A549 (cell line): ENCODE data around the gene NIPAL3. TPM values are rescaled to one million over a fixed set of nuclear protein-coding genes. Genes with fewer than 3 reads are reported as not detected.

ENCODE experiments used
- ATAC-seq, 2 experiments: fragments of 200-7000 bp in 1 of 2; fragments of >200 bp in 1 of 2; cut with Nextera tagmentation in 1 of 2; cut with Tn5 transposase in 1 of 2; 3 replicates each; pipeline versions ENCODE4 v1.8.0 to v1.9.1; 2018 to 2020; ENCODE audit warnings: mild to moderate bottlenecking in 1 of 2, moderate library complexity in 1 of 2
- CTCF ChIA-PET: fragments of 300-600 bp; sonication (Branson Sonifier 250); formaldehyde crosslinking; extraction: SDS; loops from one replicate; lab custom pipeline; 2021; ENCODE audit warnings: antibody characterized with exemption, inconsistent platforms; lab: Yijun Ruan, JAX
- POLR2A ChIA-PET: fragments of 350-600 bp; formaldehyde crosslinking; extraction: SDS; loops from one replicate; lab custom pipeline; 2021; ENCODE audit warnings: antibody characterized with exemption, inconsistent platforms; lab: Yijun Ruan, JAX
- DNase-seq, 2 experiments: peaks; one replicate each; pipeline versions ENCODE4 v3.0.0 to v3.0.0-alpha.2; 2011 to 2016; ENCODE audit warnings: low read depth in 1 of 2, low spot score in 1 of 2
- FAIRE-seq: peaks from 2 replicates; lab custom pipeline; 2011; peaks lifted over from hg19 to GRCh38; lab: Jason Lieb, UNC
- H3K27ac ChIP-seq, 2 experiments: fragments of >200 bp; sonication (Bioruptor Twin); formaldehyde crosslinking; 3 replicates each; pipeline ENCODE4 v1.5.1; 2016 to 2017
- H3K4me1 ChIP-seq: fragments of >200 bp; sonication (Bioruptor Twin); formaldehyde crosslinking; 3 replicates; pipeline ENCODE4 v1.6.1; 2016
- H3K4me2 ChIP-seq: fragments of >200 bp; sonication (Bioruptor Twin); formaldehyde crosslinking; 3 replicates; pipeline ENCODE4 v1.6.1; 2016
- H3K4me3 ChIP-seq: fragments of >200 bp; sonication (Bioruptor Twin); formaldehyde crosslinking; 3 replicates; pipeline ENCODE4 v1.5.1; 2016
- H3K9me3 ChIP-seq: fragments of >200 bp; sonication (Bioruptor Twin); formaldehyde crosslinking; 3 replicates; pipeline ENCODE4 v1.6.1; 2016
- BCL3 ChIP-seq: fragments of >200 bp; sonication (Bioruptor Twin); formaldehyde crosslinking; IDR thresholded peaks from 3 replicates; pipeline ENCODE4 v1.6.1; 2016
- CBX2 ChIP-seq: fragments of 200-600 bp; sonication (generic); IDR thresholded peaks from 2 replicates; pipeline ENCODE4 v1.6.1; 2016; ENCODE audit warnings: low read depth, mild to moderate bottlenecking, borderline replicate concordance
- CHD2 ChIP-seq: fragments of 150-350 bp; IDR thresholded peaks from 2 replicates; pipeline ENCODE4 v1.6.1; 2014; ENCODE audit warnings: low read length; ENCODE audit not compliant: partially characterized antibody
- CHD4 ChIP-seq: fragments of 200-600 bp; sonication (generic); IDR thresholded peaks from 2 replicates; pipeline ENCODE4 v1.6.1; 2016; ENCODE audit warnings: antibody characterized with exemption, mild to moderate bottlenecking, borderline replicate concordance
- EHF ChIP-seq: fragments of 250-450 bp; sonication (Bioruptor Pico); IDR thresholded peaks from 2 replicates; pipeline ENCODE4 v1.5.0; 2020; ENCODE audit warnings: mild to moderate bottlenecking
- EP300 ChIP-seq, 2 experiments: fragments of >200 bp; sonication (Bioruptor Twin); formaldehyde crosslinking; IDR thresholded peaks; 2 replicates in 1 of 2; 3 replicates in 1 of 2; pipeline ENCODE4 v1.6.1; 2016 to 2017
- ESRRA ChIP-seq: fragments of 150-350 bp; IDR thresholded peaks from 2 replicates; pipeline ENCODE4 v1.6.1; 2014; ENCODE audit warnings: mild to moderate bottlenecking, low read length, borderline replicate concordance
- FOSB ChIP-seq: fragments of 250-450 bp; sonication (Bioruptor Pico); IDR thresholded peaks from 2 replicates; pipeline ENCODE4 v1.5.0; 2020; ENCODE audit warnings: mild to moderate bottlenecking, moderate library complexity
- FOSL2 ChIP-seq, 2 experiments: fragments of 450-650 bp in 1 of 2; fragments of >200 bp in 1 of 2; sonication (Bioruptor Twin) in 1 of 2; formaldehyde crosslinking; IDR thresholded peaks; 2 replicates each; pipeline versions ENCODE4 v1.5.0 to v1.6.1; 2016 to 2020; ENCODE audit warnings: mild to moderate bottlenecking in 1 of 2, moderate library complexity in 1 of 2
- FOXS1 ChIP-seq: fragments of 250-450 bp; sonication (Bioruptor Pico); IDR thresholded peaks from 2 replicates; pipeline ENCODE4 v1.5.0; 2020; ENCODE audit warnings: mild to moderate bottlenecking, moderate library complexity
- HOXA7 ChIP-seq: fragments of 250-450 bp; sonication (Bioruptor Pico); IDR thresholded peaks from 2 replicates; pipeline ENCODE4 v1.5.0; 2020; ENCODE audit warnings: mild to moderate bottlenecking, moderate library complexity
- HOXB5 ChIP-seq: fragments of 250-450 bp; sonication (Bioruptor Pico); IDR thresholded peaks from 2 replicates; pipeline ENCODE4 v1.5.0; 2020; ENCODE audit warnings: mild to moderate bottlenecking, moderate library complexity
- MAFK ChIP-seq: fragments of 450-650 bp; IDR thresholded peaks from 2 replicates; pipeline ENCODE4 v1.6.1; 2014; ENCODE audit not compliant: partially characterized antibody
- MAX ChIP-seq: IDR thresholded peaks from 2 replicates; pipeline ENCODE4 v1.6.1; 2012
- PHF8 ChIP-seq: fragments of 200-600 bp; sonication (generic); IDR thresholded peaks from 2 replicates; pipeline ENCODE4 v1.6.1; 2016; ENCODE audit warnings: low read depth, mild to moderate bottlenecking, antibody characterized with exemption, moderate library complexity, borderline replicate concordance
- POLR2AphosphoS2 ChIP-seq: conservative IDR thresholded peaks from 2 replicates; pipeline ENCODE4 v1.6.1; 2012; ENCODE audit warnings: low read length, improper control_type of control experiment, inconsistent platforms
- RAD21 ChIP-seq, 2 experiments: fragments of >200 bp in 1 of 2; sonication (Bioruptor Twin) in 1 of 2; formaldehyde crosslinking in 1 of 2; IDR thresholded peaks in 1 of 2; conservative IDR thresholded peaks in 1 of 2; 2 replicates in 1 of 2; 3 replicates in 1 of 2; pipeline ENCODE4 v1.6.1; 2012 to 2018; ENCODE audit warnings: inconsistent platforms in 1 of 2
- RARB ChIP-seq: fragments of 250-450 bp; sonication (Bioruptor Pico); IDR thresholded peaks from 2 replicates; pipeline ENCODE4 v1.8.0; 2021; ENCODE audit warnings: mild to moderate bottlenecking, moderate library complexity
- RFX5 ChIP-seq: fragments of 450-650 bp; IDR thresholded peaks from 2 replicates; pipeline ENCODE4 v1.7.1; 2014; ENCODE audit warnings: antibody characterized with exemption, mild to moderate bottlenecking, moderate library complexity
- SMC3 ChIP-seq: fragments of >200 bp; sonication (Bioruptor Twin); formaldehyde crosslinking; IDR thresholded peaks from 3 replicates; pipeline ENCODE4 v1.6.1; 2018; ENCODE audit warnings: inconsistent platforms
- TP53 ChIP-seq: fragments of 250-450 bp; sonication (Bioruptor Pico); IDR thresholded peaks from 2 replicates; pipeline ENCODE4 v1.5.0; 2021; ENCODE audit warnings: mild to moderate bottlenecking, moderate library complexity
- USF2 ChIP-seq: fragments of 450-650 bp; IDR thresholded peaks from 2 replicates; pipeline ENCODE4 v1.6.1; 2014; ENCODE audit warnings: antibody characterized with exemption
- ZC3H11A ChIP-seq: fragments of 450-650 bp; IDR thresholded peaks from 2 replicates; pipeline ENCODE4 v1.6.1; 2014; ENCODE audit warnings: antibody characterized with exemption, mild to moderate bottlenecking
- ZSCAN20 ChIP-seq: fragments of 250-450 bp; sonication (Bioruptor Pico); IDR thresholded peaks from 2 replicates; pipeline ENCODE4 v1.8.0; 2022; ENCODE audit warnings: mild to moderate bottlenecking, moderate library complexity
- WGBS: methylation state at CpG from one replicate; pipeline ENCODE4 v1.1.6; 2017; ENCODE audit errors: missing lambda C conversion rate; 5-methylcytosine and 5-hydroxymethylcytosine counted together
- polyA plus RNA-seq, 4 experiments: library from polyadenylated mRNA; depleted of rRNA in 3 of 4; stranded (reverse); fragments of >200 nt; fragmentation: RNase III in 1 of 4; extraction: RNeasy Plus Mini Kit Qiagen cat#74134 plus additional on column Dnase treatment in 1 of 4; gene quantifications; 2 replicates in 3 of 4; 3 replicates in 1 of 4; pipeline ENCODE4 v1.2.3, GENCODE V29; 2011 to 2017
- TF ChIP-seq, protein P1 (sequence below): IDR thresholded peaks from 2 replicates; pipeline ENCODE4 v1.6.1; 2012

NIPAL3 gene
- polyA plus RNA-seq, 2 of the 4 experiments (the other 2 are of a cell fraction) = 5.1 to 10.4 TPM

- Histone ChIP-seq H3K27ac (peak overlapping the region; percentile 44 to 73; a peak in 5 of 6 replicates), H3K4me2 (peak overlapping the region; percentile 96), H3K4me3 (peak overlapping the region; percentile 67), H3K4me1 (peaks cover 46% of the 10 kb centered on the region), H3K9me3 (no peaks in the 10 kb centered on the region)
- peak in 1 of 2 experiments; percentile 12 for DNase-seq
- CTCF ChIA-PET = interaction anchor here (0.6 to 9.5 kb wide), 30 partner anchors 9 to 1387 kb away, joined by 3 to 86 read pairs (median 4); no protein-coding TSS in a partner anchor
- no peak for TF ChIP-seq POLR2AphosphoS2
- no peak for TF ChIP-seq CBX2
- no peak for TF ChIP-seq CHD4
- TF ChIP-seq FOXS1 = no peak
- no peak for TF ChIP-seq PHF8
- no peak for TF ChIP-seq HOXB5 (CRISPR knock-in tag)
- TF ChIP-seq EP300 (IDR thresholded peaks at IDR 0.05) = no peak
- TF ChIP-seq SMC3 = no peak
- no peak for TF ChIP-seq CHD2
- no peak for TF ChIP-seq RAD21 (conservative IDR thresholded peaks at IDR 0.05 in 1 of 2, IDR thresholded peaks at IDR 0.05 in 1 of 2)
- TF ChIP-seq EHF (CRISPR knock-in tag) = no peak
- no peak for TF ChIP-seq RFX5
- no peak for TF ChIP-seq FOSB (CRISPR knock-in tag)
- TF ChIP-seq BCL3 = no peak
- no peak for TF ChIP-seq MAFK
- WGBS = 30% methylated on average over 29 of the region's 35 CpGs
- peak; percentile 6 to 9; a peak in 4 of 6 replicates for ATAC-seq
- FAIRE-seq = no peak
- POLR2A ChIA-PET = interaction anchor here (0.5 to 2.7 kb wide), 2 partner anchors 86 to 577 kb away, joined by 3 to 14 read pairs; partner anchors contain the start of gene RCAN3
These were observed 486 bp downstream of the NIPAL3 start for GRCh38 chr1:24415910-24416665.

GRCh38 chr1:24416666-24417391 lies 1.2 kb downstream of the NIPAL3 start:
- FAIRE-seq = no peak
- POLR2A ChIA-PET = no interaction called here
- TF ChIP-seq ZSCAN20 (CRISPR knock-in tag) (no peak), ZC3H11A (no peak)
- Histone ChIP-seq H3K27ac (peak overlapping the region in 1 of 2 experiments; percentile 73; a peak in 1 of 6 replicates), H3K4me3 (peak overlapping the region; percentile 67; the same call in 2 of the 3 replicates), H3K4me1 (peaks cover 38% of the 10 kb centered on the region), H3K9me3 (no peaks in the 10 kb centered on the region), H3K4me2 (peak overlapping the region; percentile 96)
- ATAC-seq = no peak
- CTCF ChIA-PET = interaction anchor here (0.6 to 9.5 kb wide), 10 partner anchors 16 to 266 kb away, joined by 3 to 86 read pairs (median 8); no protein-coding TSS in a partner anchor
- WGBS = 72% methylated on average over 10 of the region's 10 CpGs
- DNase-seq = no peak

GRCh38 chr1:24417681-24418080 lies 2.1 kb downstream of the NIPAL3 start:
- ATAC-seq (no peak), FAIRE-seq (no peak), DNase-seq (no peak)
- H3K4me2 ChIP-seq = no peak overlapping the region
- no peaks in the 10 kb centered on the region for H3K9me3 ChIP-seq
- POLR2A ChIA-PET = no interaction called here
- TF ChIP-seq HOXA7 (no peak), ESRRA (no peak), FOSB (CRISPR knock-in tag) (no peak), EHF (CRISPR knock-in tag) (no peak), MAX (no peak), FOSL2 (IDR thresholded peaks at IDR 0.05) (no peak), FOSL2 (CRISPR knock-in tag; IDR thresholded peaks at IDR 0.05) (no peak), TP53 (CRISPR knock-in tag) (no peak), USF2 (no peak), RARB (CRISPR knock-in tag) (no peak), CHD2 (no peak), RAD21 (conservative IDR thresholded peaks at IDR 0.05 in 1 of 2, IDR thresholded peaks at IDR 0.05 in 1 of 2) (no peak)
- TF ChIP-seq, protein P1, sequence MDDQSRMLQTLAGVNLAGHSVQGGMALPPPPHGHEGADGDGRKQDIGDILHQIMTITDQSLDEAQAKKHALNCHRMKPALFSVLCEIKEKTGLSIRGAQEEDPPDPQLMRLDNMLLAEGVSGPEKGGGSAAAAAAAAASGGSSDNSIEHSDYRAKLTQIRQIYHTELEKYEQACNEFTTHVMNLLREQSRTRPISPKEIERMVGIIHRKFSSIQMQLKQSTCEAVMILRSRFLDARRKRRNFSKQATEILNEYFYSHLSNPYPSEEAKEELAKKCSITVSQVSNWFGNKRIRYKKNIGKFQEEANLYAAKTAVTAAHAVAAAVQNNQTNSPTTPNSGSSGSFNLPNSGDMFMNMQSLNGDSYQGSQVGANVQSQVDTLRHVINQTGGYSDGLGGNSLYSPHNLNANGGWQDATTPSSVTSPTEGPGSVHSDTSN = no peak
- CTCF ChIA-PET = interaction anchor here (1.1 to 3.8 kb wide), 5 partner anchors 170 to 267 kb away, joined by 3 to 12 read pairs (median 3); no protein-coding TSS in a partner anchor
- peaks cover 30% of the 10 kb centered on the region for H3K4me1 ChIP-seq
- no peak overlapping the region for H3K4me3 ChIP-seq
- 22% methylated on average over 1 of the region's 1 CpG for WGBS
- H3K27ac ChIP-seq = no peak overlapping the region
